Measurements from ENCODE around the gene HSF4.
"Not testable (repeated sequence)": the region's sequence is repeated elsewhere in the genome, so short reads cannot be mapped to it uniquely, and the experiment has no call there.

The HSF4 gene

GRCh38 chr16:67164599-67165061 lies at the start of gene HSF4:
TSS of gene HSF4 (plus strand) at chr16:67164745. CDS start at chr16:67164812, 67 bp downstream.
- no peak for FAIRE-seq

GRCh38 chr16:67114793-67115192 lies 49.8 kb upstream of the HSF4 start:
- FAIRE-seq: no peak

DNA sequence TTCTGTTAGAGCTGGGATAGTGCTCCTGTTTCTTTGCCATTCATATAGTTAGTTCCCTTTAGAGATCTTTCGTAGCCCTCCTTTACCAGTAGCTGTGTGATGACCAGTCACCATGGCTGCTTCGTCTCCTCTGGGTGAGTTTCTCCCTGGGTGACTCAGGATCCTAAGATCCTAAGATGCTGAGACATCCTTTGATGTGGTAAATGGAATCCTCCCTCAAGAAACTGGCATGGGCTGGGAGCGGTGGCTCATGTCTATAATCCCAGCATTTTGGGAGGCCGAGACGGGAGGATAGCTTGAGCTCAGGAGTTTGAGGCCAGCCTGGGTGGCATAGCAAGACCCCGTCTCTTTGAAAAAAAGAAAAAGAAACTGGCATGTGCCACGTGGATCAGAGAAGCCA lies 48.9 kb upstream of the HSF4 start:
- no peak for FAIRE-seq

GRCh38 chr16:67116388-67117311 lies 47.9 kb upstream of the HSF4 start:
- no peak for FAIRE-seq

GRCh38 chr16:67117716-67118115 lies 46.8 kb upstream of the HSF4 start:
- no peak for FAIRE-seq

DNA sequence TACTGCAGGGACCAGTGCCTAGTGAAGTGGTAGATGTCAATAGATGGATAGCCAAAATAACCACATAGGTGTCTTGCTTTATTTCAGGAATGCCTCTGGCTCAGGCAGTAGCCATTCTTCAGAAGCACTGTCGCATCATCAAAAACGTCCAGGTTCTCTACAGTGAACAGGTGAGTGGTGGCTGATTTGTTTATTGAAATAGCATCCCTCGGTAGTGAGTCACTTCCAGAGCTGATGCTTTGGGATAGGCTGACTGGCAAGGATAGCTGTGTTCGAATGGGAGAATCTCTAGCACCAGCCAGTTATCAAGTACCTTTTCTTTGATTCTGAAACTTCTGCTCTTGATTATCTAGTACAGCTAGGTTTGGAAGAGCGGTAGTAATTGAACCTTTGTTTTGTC lies 44.5 kb upstream of the HSF4 start:
- FAIRE-seq: no peak

DNA sequence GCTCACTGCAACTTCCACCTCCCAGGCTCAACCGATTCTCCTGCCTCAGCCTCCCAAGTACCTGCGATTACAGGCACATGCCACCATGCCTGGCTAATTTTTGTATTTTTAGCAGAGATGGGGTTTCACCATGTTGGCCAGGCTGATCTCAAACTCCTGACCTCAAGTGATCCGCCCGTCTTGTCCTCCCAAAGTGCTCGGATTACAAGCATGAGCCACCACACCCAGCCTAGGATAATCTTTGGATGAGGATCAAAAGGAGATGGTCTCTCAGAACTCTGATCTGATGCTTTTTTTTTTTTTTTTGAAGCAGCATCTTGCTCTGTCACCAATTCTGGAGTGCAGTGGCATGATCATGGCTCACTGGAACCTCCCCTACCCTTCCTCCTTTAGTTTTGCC lies 41.7 kb upstream of the HSF4 start:
- FAIRE-seq: not testable (repeated sequence)

DNA sequence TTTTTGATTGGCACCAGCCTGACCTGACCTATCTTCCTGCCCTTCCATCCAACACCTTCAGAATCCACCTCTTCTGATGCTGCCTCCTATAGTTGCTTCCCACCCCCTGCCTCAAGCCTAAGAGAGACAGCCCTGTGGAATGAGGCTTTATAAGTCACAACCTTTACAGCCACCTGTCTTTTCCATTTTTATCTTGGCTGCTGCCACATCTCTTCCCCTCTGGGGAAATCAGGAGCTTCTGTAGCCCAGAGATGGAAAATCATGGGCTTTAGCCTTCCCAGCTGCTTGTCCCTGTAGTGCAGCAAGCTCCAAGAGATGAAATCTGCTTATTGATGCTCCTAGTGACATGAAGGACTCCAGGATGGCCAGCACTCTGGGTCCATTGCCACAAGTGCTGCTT lies 36.1 kb upstream of the HSF4 start:
- FAIRE-seq: no peak

DNA sequence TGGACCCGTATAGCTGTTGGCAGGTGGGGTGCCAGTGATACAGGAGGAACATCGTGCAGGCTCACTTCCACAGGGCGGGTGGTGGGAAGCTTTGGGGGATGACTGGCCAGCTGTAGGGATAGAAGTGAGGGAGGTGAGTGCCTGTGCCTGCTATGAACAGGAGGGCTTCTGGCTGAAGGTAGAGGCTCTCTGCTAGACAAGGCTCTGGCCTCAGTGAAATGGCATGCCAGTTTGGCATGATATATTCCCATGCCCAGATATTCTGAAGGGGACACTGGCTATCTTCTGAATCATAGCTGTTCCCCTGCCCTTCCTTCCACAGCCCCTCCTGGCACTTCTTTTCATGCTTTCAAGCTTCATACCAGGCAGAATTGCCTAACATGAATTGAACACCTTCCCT lies 35.7 kb upstream of the HSF4 start:
- no peak for FAIRE-seq

- FAIRE-seq: no peak
Observed at GRCh38 chr16:67129422-67129821, 35.1 kb upstream of the HSF4 start.

DNA sequence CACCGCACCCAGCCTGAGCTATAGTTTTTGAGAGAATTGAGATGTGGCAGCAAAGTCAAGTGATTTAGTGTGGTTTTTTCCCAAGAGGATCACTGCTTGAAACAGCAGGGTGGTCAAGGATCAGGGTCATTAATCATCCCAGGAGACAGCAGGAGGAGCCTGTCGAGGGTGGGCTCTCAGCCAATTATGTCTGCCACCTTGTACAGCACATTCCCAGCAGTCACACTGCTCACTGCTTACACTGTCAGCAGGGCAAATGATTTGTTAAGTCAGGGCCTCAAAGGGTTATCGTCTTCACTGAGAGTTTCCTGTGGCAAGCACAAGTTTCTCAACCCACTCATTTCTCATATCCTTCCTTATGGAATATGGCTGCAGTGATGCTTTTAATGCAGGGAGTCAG lies 26.9 kb upstream of the HSF4 start:
- FAIRE-seq: no peak

DNA sequence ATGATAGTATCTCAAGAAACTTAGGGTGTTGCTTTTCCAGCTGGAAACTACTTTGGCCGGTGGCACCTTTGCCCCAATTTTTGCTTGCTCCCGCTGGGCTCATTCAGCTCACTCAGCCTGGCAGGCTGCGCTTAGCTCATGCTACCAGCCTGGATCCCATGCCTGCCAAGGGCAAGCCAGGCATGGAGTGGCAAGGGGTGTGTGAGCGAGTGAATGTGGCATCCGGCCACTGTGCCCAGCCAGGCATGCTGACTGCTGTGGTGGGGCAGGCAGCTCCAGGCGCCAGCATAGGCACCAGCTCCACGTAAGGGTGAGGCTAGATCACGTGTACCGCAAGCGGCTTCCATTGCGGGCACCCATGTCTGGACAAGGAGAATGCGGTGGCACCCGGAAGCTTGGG lies 23.2 kb upstream of the HSF4 start:
- no peak for FAIRE-seq

DNA sequence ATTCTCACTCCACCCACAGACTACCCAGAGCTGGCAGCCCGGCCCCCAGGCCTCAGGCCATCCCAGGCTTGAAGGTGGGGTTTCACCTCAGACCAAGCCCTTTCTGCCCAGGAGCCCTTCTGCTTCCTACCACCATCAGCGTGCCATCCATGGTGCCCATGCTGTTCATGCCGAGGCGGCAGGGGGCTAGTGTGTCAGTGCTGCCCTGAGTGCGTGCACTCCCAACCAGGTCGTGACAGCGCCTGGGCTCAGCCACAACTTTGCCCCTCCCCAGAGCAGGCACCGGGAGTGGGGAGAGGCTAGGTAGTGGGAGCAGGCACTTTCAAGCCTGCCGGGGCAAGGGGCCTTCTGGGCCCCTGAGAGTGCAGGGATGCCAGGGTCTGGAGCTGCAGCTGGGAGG lies 22.2 kb upstream of the HSF4 start:
- no peak for FAIRE-seq

GRCh38 chr16:67144943-67145342 lies 19.6 kb upstream of the HSF4 start:
- FAIRE-seq: no peak

- no peak for FAIRE-seq
Observed at GRCh38 chr16:67145746-67146145, 18.8 kb upstream of the HSF4 start.

- FAIRE-seq: no peak
Observed at GRCh38 chr16:67146523-67147357, 17.8 kb upstream of the HSF4 start.

DNA sequence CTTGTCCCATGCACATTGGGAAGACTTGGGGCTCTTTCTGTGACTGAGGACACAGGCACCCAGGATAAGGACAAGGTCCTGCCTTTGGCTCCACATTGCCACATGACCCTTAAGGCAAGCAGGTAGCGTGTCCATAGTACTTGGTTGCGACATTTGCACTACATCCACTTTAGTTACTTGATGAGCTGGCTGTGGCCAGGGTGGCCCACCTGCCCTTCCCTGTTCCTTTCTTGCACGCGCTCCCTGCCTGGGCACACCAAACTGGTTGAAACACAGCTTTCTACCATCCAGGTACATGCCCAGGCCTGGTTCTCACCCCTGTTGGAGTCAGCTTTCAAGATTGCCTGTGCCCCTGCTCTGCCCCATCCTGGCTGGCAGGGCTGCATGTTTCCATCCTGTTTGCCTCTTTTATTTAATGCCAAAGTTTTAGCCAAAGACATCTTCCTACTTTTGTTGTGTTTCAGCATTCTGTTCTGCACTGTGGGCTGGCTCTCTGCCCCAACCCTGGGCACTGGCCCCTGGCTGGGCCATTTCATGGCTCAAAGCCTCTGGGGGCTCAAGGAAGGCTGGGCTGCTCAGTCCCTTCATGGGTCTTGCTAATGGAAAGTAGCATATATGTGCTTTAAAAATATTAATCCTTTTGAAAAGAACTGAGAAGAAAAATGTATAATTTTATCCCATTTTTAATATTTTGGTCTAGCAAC lies 17.0 kb upstream of the HSF4 start:
- no peak for FAIRE-seq

DNA sequence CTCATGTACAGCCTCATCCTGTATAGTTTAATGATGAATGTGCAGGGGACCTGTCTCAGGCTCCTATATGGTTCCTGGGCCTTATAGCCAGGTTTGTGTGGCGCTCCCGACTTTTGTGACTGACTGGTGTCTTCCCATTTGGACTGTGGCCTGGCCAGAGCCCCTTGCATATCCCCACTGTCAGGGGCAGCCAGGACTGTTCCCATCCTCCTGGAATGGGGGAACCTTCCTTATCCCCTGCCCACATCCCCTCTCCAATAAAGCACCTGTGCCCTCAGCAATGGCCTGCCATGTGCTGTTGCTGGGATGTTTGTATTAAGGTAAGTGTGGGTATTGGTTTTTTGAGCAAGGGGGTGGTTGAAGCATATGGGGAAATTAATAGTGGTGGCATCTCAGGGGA lies 16.3 kb upstream of the HSF4 start:
- no peak for FAIRE-seq

DNA sequence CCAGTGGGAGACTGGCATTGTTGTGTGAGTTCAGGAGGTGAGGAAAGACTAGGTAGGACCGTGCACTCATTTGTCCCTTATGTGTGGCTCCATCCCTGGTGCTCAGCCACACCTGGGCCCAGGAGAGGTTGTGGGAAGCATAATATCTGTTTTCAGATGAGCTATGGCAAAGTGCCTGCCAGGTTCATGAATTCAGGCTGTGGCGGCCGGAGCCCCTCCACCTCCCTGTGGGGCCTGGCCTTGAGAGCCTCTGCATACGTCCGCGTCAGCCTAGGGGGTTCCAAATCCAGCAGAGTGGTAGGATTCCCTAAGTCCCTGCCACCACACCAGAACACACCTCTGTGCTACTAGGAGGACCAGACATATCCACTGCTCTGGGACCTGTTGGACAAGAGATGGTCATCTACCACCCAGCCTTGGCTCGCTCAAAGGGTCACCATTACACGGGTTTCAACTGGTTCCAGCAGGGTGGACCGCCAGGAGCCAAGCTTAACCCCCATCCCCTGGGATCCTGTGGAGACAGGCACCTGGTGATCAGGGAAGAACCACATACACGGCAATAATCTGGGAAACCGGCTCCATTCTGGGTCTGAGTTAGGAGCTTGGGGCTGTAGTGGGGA lies 15.8 kb upstream of the HSF4 start:
- FAIRE-seq: no peak

- FAIRE-seq: no peak
Observed at GRCh38 chr16:67149276-67150046, 15.1 kb upstream of the HSF4 start.

- no peak for FAIRE-seq
Observed at GRCh38 chr16:67150047-67150832, 14.3 kb upstream of the HSF4 start.

All from A204.1 (cell line).